K562 (cell line): ENCODE measurements around the gene NUP210. TPM values are rescaled to one million over a fixed set of nuclear protein-coding genes. Genes with fewer than 3 reads are reported as not detected.

Experiments used
- ATAC-seq: fragments of 200-7000 bp; cut with Tn5 transposase; 3 replicates; pipeline ENCODE4 v1.9.1; 2020; ENCODE audit warnings: moderate library complexity
- BruUV-seq: library from RNA; stranded (reverse); fragments of 400-500 nt; replicated peaks from 2 replicates; lab custom pipeline; 2021; lab: Mats Ljungman, UMichigan
- CTCF ChIA-PET: fragments of 300-600 bp; formaldehyde crosslinking; extraction: SDS; loops from one replicate; lab custom pipeline; 2021; ENCODE audit warnings: low intra/inter-chr PET ratio; lab: Yijun Ruan, JAX
- POLR2A ChIA-PET: fragments of 300-600, 350-650 bp; sonication (Branson Sonifier 250); formaldehyde crosslinking; extraction: SDS; loops from one replicate; lab custom pipeline; 2021; ENCODE audit warnings: antibody characterized with exemption, inconsistent platforms; lab: Yijun Ruan, JAX
- DNase-seq, 4 experiments: peaks; one replicate each; pipeline versions ENCODE4 v3.0.0 to v3.0.0-alpha.2; 2011 to 2018; ENCODE audit warnings: low spot score in 3 of 4, mixed read lengths in 3 of 4; ENCODE audit errors: extremely low read depth in 1 of 4
- FAIRE-seq: peaks from 2 replicates; lab custom pipeline; 2011; peaks lifted over from hg19 to GRCh38; lab: Jason Lieb, UNC
- H2AFZ ChIP-seq: 2 replicates; pipeline ENCODE4 v1.6.0; 2011; ENCODE audit warnings: low read depth, low read length, control low read depth, inconsistent platforms
- H3K27ac ChIP-seq: fragments of 200-600 bp; 3 replicates; pipeline ENCODE4 v1.8.0; 2011; ENCODE audit warnings: low read depth, mild to moderate bottlenecking, control low read depth, inconsistent platforms, low read length, moderate library complexity, mixed read lengths; ENCODE audit errors: extremely low read depth
- H3K27me3 ChIP-seq, 2 experiments: fragments of 300-600 bp in 1 of 2; 2 replicates in 1 of 2; 3 replicates in 1 of 2; pipeline versions ENCODE4 v1.6.0 to v1.8.0; 2011; ENCODE audit warnings: inconsistent platforms in 2 of 2, low read length in 2 of 2, mild to moderate bottlenecking in 1 of 2, mixed read lengths in 1 of 2, moderate library complexity in 1 of 2; ENCODE audit not compliant: control insufficient read depth in 2 of 2, insufficient read depth in 2 of 2
- H3K36me3 ChIP-seq: fragments of 300-600 bp; 3 replicates; pipeline ENCODE4 v1.8.0; 2011; ENCODE audit warnings: mild to moderate bottlenecking, low read length, inconsistent platforms; ENCODE audit not compliant: control insufficient read depth, insufficient read depth
- H3K4me1 ChIP-seq, 2 experiments: fragments of 200-600 bp in 1 of 2; replicated peaks in 1 of 2; 2 replicates in 1 of 2; 3 replicates in 1 of 2; pipeline versions ENCODE4 v1.5.1 to v1.8.0; 2011; ENCODE audit warnings: inconsistent platforms in 2 of 2, low read length in 2 of 2, mild to moderate bottlenecking in 1 of 2, mixed read lengths in 1 of 2, moderate library complexity in 1 of 2; ENCODE audit not compliant: control insufficient read depth in 2 of 2, insufficient read depth in 2 of 2
- H3K4me2 ChIP-seq: 2 replicates; pipeline ENCODE4 v1.6.1; 2011; ENCODE audit warnings: low read length, control low read depth, inconsistent platforms, mixed read lengths; ENCODE audit not compliant: insufficient read depth
- H3K4me3 ChIP-seq: fragments of 200-600 bp; sonication (generic), shearing (Covaris generic); 2 replicates; pipeline ENCODE4 v1.5.1; 2016; ENCODE audit warnings: control low read depth, inconsistent platforms
- H3K79me2 ChIP-seq: fragments of 200-600 bp; 3 replicates; pipeline ENCODE4 v1.8.0; 2011; ENCODE audit warnings: low read length, inconsistent platforms; ENCODE audit not compliant: control insufficient read depth, insufficient read depth
- H3K9ac ChIP-seq, 2 experiments: 2 replicates each; pipeline versions ENCODE4 v1.6.0 to v1.6.1; 2011; ENCODE audit warnings: low read depth in 2 of 2, low read length in 2 of 2, control low read depth in 1 of 2, inconsistent platforms in 1 of 2, mild to moderate bottlenecking in 1 of 2, mixed read lengths in 1 of 2; ENCODE audit not compliant: insufficient read depth in 1 of 2
- H3K9me1 ChIP-seq: one replicate; pipeline ENCODE4 v1.6.0; 2011; ENCODE audit warnings: inconsistent platforms, mild to moderate bottlenecking, low read length, moderate library complexity; ENCODE audit not compliant: control insufficient read depth, insufficient read depth
- H3K9me3 ChIP-seq: replicated peaks from 2 replicates; pipeline ENCODE4 v1.5.1; 2011; ENCODE audit warnings: low read depth, low read length, inconsistent platforms; ENCODE audit not compliant: control insufficient read depth, insufficient read depth
- H4K20me1 ChIP-seq: replicated peaks from 2 replicates; pipeline ENCODE4 v1.6.1; 2011; ENCODE audit warnings: low read length, inconsistent platforms, mixed read lengths; ENCODE audit not compliant: control insufficient read depth, insufficient read depth
- BDP1 ChIP-seq: IDR thresholded peaks from 3 replicates; pipeline ENCODE4 v1.6.1; 2011; ENCODE audit not compliant: insufficient read length, insufficient read depth
- CTCFL ChIP-seq: IDR thresholded peaks from 2 replicates; pipeline ENCODE4 v1.6.1; 2011; ENCODE audit warnings: borderline replicate concordance, low read depth, mild to moderate bottlenecking, moderate library complexity, low read length; ENCODE audit not compliant: insufficient read depth, poor library complexity, severe bottlenecking
- DIDO1 ChIP-seq: fragments of 450-650 bp; IDR thresholded peaks from 2 replicates; pipeline ENCODE4 v1.6.1; 2016; ENCODE audit warnings: low read depth, missing biosample characterization, missing genetic modification characterization
- KAT7 ChIP-seq: sonication (generic); formaldehyde crosslinking; IDR thresholded peaks from 2 replicates; pipeline ENCODE4 v1.8.0; 2022; ENCODE audit warnings: missing genetic modification reagents, mild to moderate bottlenecking, borderline replicate concordance
- MED1 ChIP-seq: sonication (generic); formaldehyde crosslinking; IDR thresholded peaks from 2 replicates; pipeline ENCODE4 v1.8.1; 2023; ENCODE audit warnings: missing genetic modification reagents, borderline replicate concordance
- PTRF ChIP-seq: fragments of 450-650 bp; IDR thresholded peaks from 2 replicates; pipeline ENCODE4 v1.6.1; 2016; ENCODE audit warnings: mild to moderate bottlenecking, missing genetic modification characterization, missing compliant biosample characterization
- SIX5 ChIP-seq, 2 experiments: IDR thresholded peaks; 2 replicates each; pipeline ENCODE4 v1.6.1; 2011; ENCODE audit warnings: low read length in 2 of 2, borderline replicate concordance in 1 of 2, low read depth in 1 of 2, mild to moderate bottlenecking in 1 of 2, moderate library complexity in 1 of 2; ENCODE audit not compliant: insufficient read depth in 1 of 2
- SMARCA4 ChIP-seq: fragments of 450-650 bp; IDR thresholded peaks from 2 replicates; pipeline ENCODE4 v1.6.1; 2016
- ZNF384 ChIP-seq: IDR thresholded peaks from 2 replicates; pipeline ENCODE4 v1.6.1; 2012; ENCODE audit warnings: low read depth, low read length, improper control_type of control experiment
- WGBS: fragments of 100-300 bp; shearing (Covaris generic); methylation state at CpG from one replicate; pipeline ENCODE4 v1.1.6; 2016; ENCODE audit warnings: low coverage, mixed read lengths; ENCODE audit not compliant: insufficient coverage; ENCODE audit errors: missing lambda C conversion rate; 5-methylcytosine and 5-hydroxymethylcytosine counted together
- in situ Hi-C: fragments of 300-500 bp; cut with MboI; formaldehyde crosslinking; loops from 4 replicates; pipeline ENCODE4 v1.15.0; 2018; ENCODE audit warnings: inconsistent platforms, mixed read lengths
- intact Hi-C: fragments of 100-400 bp; cut with micrococcal nuclease; formaldehyde crosslinking; loops from 2 replicates; pipeline ENCODE4 v1.14.2; 2022
- polyA plus RNA-seq, 8 experiments: library from polyadenylated mRNA; depleted of rRNA in 4 of 8; stranded (reverse) in 5 of 8; unstranded in 3 of 8; fragments of >200 nt; fragmentation: Nextera tagmentation in 2 of 8; fragmentation: Illumina TruSeq in 1 of 8; extraction: Ambion mirVana in 2 of 8; extraction: Trizol in 1 of 8; gene quantifications; 2 replicates each; pipeline versions ENCODE4 v1.2.1 to v1.2.3, GENCODE V29; 2011 to 2014; ENCODE audit warnings: inconsistent platforms in 1 of 8, missing spikeins in 1 of 8
- total RNA-seq, 7 experiments: library from RNA; depleted of rRNA in 6 of 7; stranded (reverse); fragments of >200 nt in 6 of 7; fragmentation: Illumina TruSeq in 2 of 7; extraction: Trizol in 2 of 7; gene quantifications; 2 replicates each; pipeline versions ENCODE4 v1.2.1 to v1.2.3, GENCODE V29; 2011 to 2021; ENCODE audit warnings: low replicate concordance in 1 of 7
- TF ChIP-seq, protein P1 (sequence below): fragments of 450-650 bp; IDR thresholded peaks from 2 replicates; pipeline ENCODE4 v1.6.1; 2017; ENCODE audit warnings: antibody characterized with exemption, mild to moderate bottlenecking

The NUP210 gene
- total and polyA plus RNA-seq, 9 of the 15 experiments (the other 6 are each of a cell fraction or from before 2014, with no cell fraction given), result 1.2 to 138 (median 44.0) TPM

DNA sequence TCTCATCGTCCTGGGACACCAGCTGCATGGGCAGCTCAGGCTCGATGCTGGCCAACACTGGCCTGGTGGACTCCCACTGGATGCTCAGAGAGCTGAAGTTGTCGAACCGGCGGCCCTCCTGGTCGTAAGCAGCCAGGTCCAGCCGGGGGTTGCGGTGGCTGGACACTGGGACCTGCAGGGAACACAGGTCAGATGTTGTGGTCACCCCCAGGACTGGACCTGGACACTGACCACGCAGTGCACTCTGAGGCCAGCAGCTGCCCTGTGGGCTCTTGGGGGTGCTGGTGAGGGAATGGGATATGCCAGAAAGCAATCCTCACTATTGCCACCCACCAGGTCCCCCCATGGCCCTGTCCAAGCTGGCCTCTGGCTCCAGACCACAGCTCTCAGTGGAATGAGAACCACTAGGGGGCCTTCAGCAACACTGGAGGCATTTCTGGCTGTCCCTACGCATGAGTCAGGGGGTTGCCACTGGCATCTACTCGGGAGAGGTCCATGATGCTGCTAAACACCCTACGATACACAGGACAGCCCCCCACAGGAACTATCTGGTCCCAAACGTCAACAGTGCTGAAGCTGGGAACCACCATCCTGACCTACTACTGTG is 66.1 kb downstream of the NUP210 start:
- Histone ChIP-seq H3K4me3 (no peak overlapping the region), H2AFZ (no peak overlapping the region), H3K4me2 (no peak overlapping the region), H3K27ac (peak overlapping the region; percentile 90; the same call in 2 of the 3 replicates), H3K9me1 (peaks cover 9% of the 10 kb centered on the region), H3K79me2 (0 out of 3 replicates have a peak, but pooled peaks cover 5% of the 10 kb centered on the region), H3K27me3 (no peaks in the 10 kb centered on the region), H3K9ac (peak overlapping the region; percentile 47 to 72; a peak in 2 of 4 replicates), H4K20me1 (no peaks in the 10 kb centered on the region; the same call in 1 of the 2 replicates), H3K4me1 (peaks cover 18 to 28% of the 10 kb centered on the region in 2 experiments), H3K9me3 (no peaks in the 10 kb centered on the region), H3K36me3 (peaks cover 98% of the 10 kb centered on the region)
- BruUV-seq, result no TSS peak
- POLR2A ChIA-PET, result interaction anchor here (0.7 to 2.9 kb wide), 6 partner anchors 8 to 97 kb away, joined by 3 to 14 read pairs (median 3); no protein-coding TSS in a partner anchor
- ATAC-seq (peak; percentile 65), DNase-seq (peak; percentile 40 to 60 (median 47)), FAIRE-seq (peak; percentile 72)
- CTCF ChIA-PET, result interaction anchor here (0.5 to 1.2 kb wide), 2 partner anchors 99 to 1662 kb away, joined by 3 to 4 read pairs; no protein-coding TSS in a partner anchor
- 78% methylated on average over 13 of the region's 13 CpGs for WGBS
- in situ Hi-C loops (no loop called here), intact Hi-C loops (loop anchor here (5.0 kb wide), 1 partner anchor 98 kb away; no protein-coding TSS in a partner anchor)
- no peak for TF ChIP-seq DIDO1 (tag)
- TF ChIP-seq KAT7 (CRISPR knock-in tag), result no peak
- TF ChIP-seq CTCFL, result peak; percentile 68
- no peak for TF ChIP-seq SIX5 (IDR thresholded peaks at IDR 0.05; ENCODE audit: borderline replicate concordance in 1 of 2, insufficient read depth in 1 of 2, low read depth in 1 of 2, low read length in 2 of 2)
- no peak for TF ChIP-seq SMARCA4
- TF ChIP-seq MED1, result 0 out of 2 replicates have a peak, but pooled peaks have one; percentile 17
- TF ChIP-seq, protein P1, sequence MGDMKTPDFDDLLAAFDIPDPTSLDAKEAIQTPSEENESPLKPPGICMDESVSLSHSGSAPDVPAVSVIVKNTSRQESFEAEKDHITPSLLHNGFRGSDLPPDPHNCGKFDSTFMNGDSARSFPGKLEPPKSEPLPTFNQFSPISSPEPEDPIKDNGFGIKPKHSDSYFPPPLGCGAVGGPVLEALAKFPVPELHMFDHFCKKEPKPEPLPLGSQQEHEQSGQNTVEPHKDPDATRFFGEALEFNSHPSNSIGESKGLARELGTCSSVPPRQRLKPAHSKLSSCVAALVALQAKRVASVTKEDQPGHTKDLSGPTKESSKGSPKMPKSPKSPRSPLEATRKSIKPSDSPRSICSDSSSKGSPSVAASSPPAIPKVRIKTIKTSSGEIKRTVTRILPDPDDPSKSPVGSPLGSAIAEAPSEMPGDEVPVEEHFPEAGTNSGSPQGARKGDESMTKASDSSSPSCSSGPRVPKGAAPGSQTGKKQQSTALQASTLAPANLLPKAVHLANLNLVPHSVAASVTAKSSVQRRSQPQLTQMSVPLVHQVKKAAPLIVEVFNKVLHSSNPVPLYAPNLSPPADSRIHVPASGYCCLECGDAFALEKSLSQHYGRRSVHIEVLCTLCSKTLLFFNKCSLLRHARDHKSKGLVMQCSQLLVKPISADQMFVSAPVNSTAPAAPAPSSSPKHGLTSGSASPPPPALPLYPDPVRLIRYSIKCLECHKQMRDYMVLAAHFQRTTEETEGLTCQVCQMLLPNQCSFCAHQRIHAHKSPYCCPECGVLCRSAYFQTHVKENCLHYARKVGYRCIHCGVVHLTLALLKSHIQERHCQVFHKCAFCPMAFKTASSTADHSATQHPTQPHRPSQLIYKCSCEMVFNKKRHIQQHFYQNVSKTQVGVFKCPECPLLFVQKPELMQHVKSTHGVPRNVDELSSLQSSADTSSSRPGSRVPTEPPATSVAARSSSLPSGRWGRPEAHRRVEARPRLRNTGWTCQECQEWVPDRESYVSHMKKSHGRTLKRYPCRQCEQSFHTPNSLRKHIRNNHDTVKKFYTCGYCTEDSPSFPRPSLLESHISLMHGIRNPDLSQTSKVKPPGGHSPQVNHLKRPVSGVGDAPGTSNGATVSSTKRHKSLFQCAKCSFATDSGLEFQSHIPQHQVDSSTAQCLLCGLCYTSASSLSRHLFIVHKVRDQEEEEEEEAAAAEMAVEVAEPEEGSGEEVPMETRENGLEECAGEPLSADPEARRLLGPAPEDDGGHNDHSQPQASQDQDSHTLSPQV, result peak; percentile 38
- TF ChIP-seq PTRF, result no peak
- TF ChIP-seq BDP1, result no peak
- TF ChIP-seq ZNF384, result no peak
